ENCODE data around the gene SEMA5A.

GRCh38 chr5:9108162-9108561 is 437.7 kb downstream of the SEMA5A start:
- TF ChIP-seq CTCF (IDR thresholded peaks at IDR 0.05; ENCODE audit: low read length) (no peak), EZH2 (optimal IDR thresholded peaks at IDR 0.05; ENCODE audit: low read depth, low read length) (no peak)

All from MM.1S (cell line).